HCT116 (cell line): Measurements from ENCODE around the gene TNFRSF18. TPM values are rescaled to one million over a fixed set of nuclear protein-coding genes. Genes with fewer than 3 reads are reported as not detected.

Experiments
- ATAC-seq: fragments of 200-7000 bp; cut with Tn5 transposase; 2 replicates; pipeline ENCODE4 v1.9.1; 2020; ENCODE audit warnings: mild to moderate bottlenecking, moderate library complexity
- BruUV-seq: library from RNA; stranded (reverse); fragments of 400-500 nt; replicated peaks from 2 replicates; lab custom pipeline; 2021; lab: Mats Ljungman, UMichigan
- CTCF ChIA-PET: fragments of 300-600 bp; sonication (Branson Sonifier 250); formaldehyde crosslinking; loops from one replicate; lab custom pipeline; 2021; ENCODE audit warnings: antibody characterized with exemption; lab: Charles Lee
- POLR2A ChIA-PET: fragments of 300-600, 350-600 bp; sonication (Branson Sonifier 250); formaldehyde crosslinking; loops from one replicate; lab custom pipeline; 2021; ENCODE audit warnings: antibody characterized with exemption; lab: Charles Lee
- RAD21 ChIA-PET, 2 experiments: fragments of 300-600 bp; sonication (Branson Sonifier 250); formaldehyde crosslinking; loops; one replicate each; lab custom pipeline; 2023; ENCODE audit warnings: low total read pairs in 2 of 2; ENCODE audit not compliant: uncharacterized antibody in 2 of 2, unreplicated experiment in 2 of 2, low non-redundant PET in 1 of 2; lab: Charles Lee
- DNase-seq: peaks from one replicate; pipeline ENCODE4 v3.0.0-alpha.2; 2010; ENCODE audit warnings: low read depth, low spot score
- H2AFZ ChIP-seq: fragments of 200-600 bp; shearing (Covaris generic), sonication (generic); 2 replicates; pipeline ENCODE4 v1.6.1; 2017; ENCODE audit warnings: low read depth, mixed run types, mixed read lengths, antibody characterized with exemption, low read length; ENCODE audit not compliant: poor library complexity, severe bottlenecking
- H3K27ac ChIP-seq: 2 replicates; pipeline ENCODE4 v1.5.1; 2012; ENCODE audit warnings: low read depth, low read length
- H3K27me3 ChIP-seq: fragments of 200-600 bp; sonication (generic); 2 replicates; pipeline ENCODE4 v1.6.1; 2016; ENCODE audit warnings: mixed run types, low read length, mixed read lengths; ENCODE audit not compliant: insufficient read depth
- H3K36me3 ChIP-seq, 2 experiments: fragments of 200-500 bp in 1 of 2; fragments of 200-600 bp in 1 of 2; sonication (Bioruptor generic) in 1 of 2; sonication (generic) in 1 of 2; 2 replicates each; pipeline versions ENCODE4 v1.5.1 to v1.6.1; 2014 to 2016; ENCODE audit warnings: low read length in 2 of 2, inconsistent platforms in 1 of 2, mixed read lengths in 1 of 2, mixed run types in 1 of 2; ENCODE audit not compliant: insufficient read depth in 2 of 2, control insufficient read depth in 1 of 2
- H3K4me1 ChIP-seq, 2 experiments: fragments of 200-600 bp in 1 of 2; sonication (generic) in 1 of 2; 2 replicates each; pipeline versions ENCODE4 v1.5.1 to v1.6.1; 2012 to 2017; ENCODE audit warnings: low read length in 2 of 2, inconsistent platforms in 1 of 2, mild to moderate bottlenecking in 1 of 2, mixed read lengths in 1 of 2, mixed run types in 1 of 2, moderate library complexity in 1 of 2; ENCODE audit not compliant: insufficient read depth in 2 of 2, control insufficient read depth in 1 of 2
- H3K4me2 ChIP-seq: fragments of 200-600 bp; sonication (generic); 2 replicates; pipeline ENCODE4 v1.6.1; 2017; ENCODE audit warnings: mixed run types, low read length, mixed read lengths
- H3K4me3 ChIP-seq, 2 experiments: fragments of 200-600 bp in 1 of 2; sonication (generic) in 1 of 2; replicated peaks in 1 of 2; 2 replicates each; pipeline ENCODE4 v1.5.1; 2011 to 2016; ENCODE audit warnings: low read length in 2 of 2, control low read depth in 1 of 2, low read depth in 1 of 2, mild to moderate bottlenecking in 1 of 2, mixed read lengths in 1 of 2, mixed run types in 1 of 2
- H3K79me2 ChIP-seq: fragments of 200-600 bp; sonication (generic); 2 replicates; pipeline ENCODE4 v1.6.1; 2017; ENCODE audit warnings: mild to moderate bottlenecking, mixed run types, low read length, moderate library complexity, mixed read lengths; ENCODE audit not compliant: insufficient read depth
- H3K9ac ChIP-seq: fragments of 200-600 bp; sonication (generic); 2 replicates; pipeline ENCODE4 v1.6.1; 2016; ENCODE audit warnings: low read length, mixed read lengths
- H3K9me2 ChIP-seq: fragments of 200-600 bp; sonication (generic), shearing (Covaris generic); 2 replicates; pipeline ENCODE4 v1.6.1; 2017; ENCODE audit warnings: mixed run types, mild to moderate bottlenecking, moderate library complexity; ENCODE audit not compliant: insufficient read depth
- H3K9me3 ChIP-seq, 2 experiments: fragments of 200-500 bp in 1 of 2; fragments of 200-600 bp in 1 of 2; sonication (Bioruptor generic) in 1 of 2; sonication (generic) in 1 of 2; 2 replicates each; pipeline ENCODE4 v1.6.1; 2014 to 2017; ENCODE audit warnings: low read length in 2 of 2, mixed read lengths in 2 of 2, inconsistent platforms in 1 of 2, low read depth in 1 of 2, mild to moderate bottlenecking in 1 of 2, mixed run types in 1 of 2, moderate library complexity in 1 of 2; ENCODE audit not compliant: control insufficient read depth in 1 of 2, insufficient read depth in 1 of 2
- H4K20me1 ChIP-seq: fragments of 200-600 bp; sonication (generic), shearing (Covaris generic); 2 replicates; pipeline ENCODE4 v1.6.1; 2017; ENCODE audit warnings: mixed run types, mild to moderate bottlenecking, moderate library complexity; ENCODE audit not compliant: insufficient read depth
- ATF3 ChIP-seq: IDR thresholded peaks from 2 replicates; pipeline ENCODE4 v1.6.1; 2012
- CEBPB ChIP-seq: IDR thresholded peaks from 2 replicates; pipeline ENCODE4 v1.6.1; 2012; ENCODE audit warnings: low read depth
- CTCF ChIP-seq, 3 experiments: fragments of 200-600 bp in 1 of 3; sonication (generic) in 1 of 3; IDR thresholded peaks in 2 of 3; conservative IDR thresholded peaks in 1 of 3; 2 replicates each; pipeline ENCODE4 v1.5.1; 2012 to 2017; ENCODE audit warnings: low read depth in 2 of 3, low read length in 2 of 3, antibody characterized with exemption in 1 of 3, borderline replicate concordance in 1 of 3, control low read depth in 1 of 3, mild to moderate bottlenecking in 1 of 3, mixed read lengths in 1 of 3, mixed run types in 1 of 3, moderate library complexity in 1 of 3; ENCODE audit not compliant: insufficient read depth in 1 of 3
- EGR1 ChIP-seq: IDR thresholded peaks from 2 replicates; pipeline ENCODE4 v1.6.1; 2012; ENCODE audit warnings: low read depth
- ELF1 ChIP-seq: IDR thresholded peaks from 2 replicates; pipeline ENCODE4 v1.6.1; 2012; ENCODE audit warnings: low read depth, borderline replicate concordance
- EZH2phosphoT487 ChIP-seq: fragments of 200-600 bp; IDR thresholded peaks from 2 replicates; pipeline ENCODE4 v1.6.1; 2018; ENCODE audit warnings: antibody characterized with exemption, borderline replicate concordance
- JUND ChIP-seq: IDR thresholded peaks from 2 replicates; pipeline ENCODE4 v1.6.1; 2012
- POLR2A ChIP-seq: IDR thresholded peaks from 2 replicates; pipeline ENCODE4 v1.7.0; 2011; ENCODE audit warnings: borderline replicate concordance; ENCODE audit not compliant: insufficient read depth, insufficient read length; ENCODE audit errors: extremely low read depth
- RAD21 ChIP-seq: IDR thresholded peaks from 2 replicates; pipeline ENCODE4 v1.6.1; 2012; ENCODE audit warnings: low read depth, mild to moderate bottlenecking
- SP1 ChIP-seq: IDR thresholded peaks from 2 replicates; pipeline ENCODE4 v1.6.1; 2012; ENCODE audit warnings: low read depth
- SRF ChIP-seq: IDR thresholded peaks from 2 replicates; pipeline ENCODE4 v1.6.1; 2012; ENCODE audit warnings: low read depth
- TCF7L2 ChIP-seq: IDR thresholded peaks from 2 replicates; pipeline ENCODE4 v1.7.0; 2011; ENCODE audit warnings: borderline replicate concordance, inconsistent platforms; ENCODE audit not compliant: insufficient read depth, insufficient read length; ENCODE audit errors: extremely low read depth
- ZBTB33 ChIP-seq: IDR thresholded peaks from 2 replicates; pipeline ENCODE4 v1.6.1; 2011; ENCODE audit warnings: mild to moderate bottlenecking, low read length, moderate library complexity; ENCODE audit not compliant: insufficient replicate concordance; ENCODE audit errors: extremely low read depth
- ZFX ChIP-seq: fragments of 450-650 bp; IDR thresholded peaks from 2 replicates; pipeline ENCODE4 v1.6.1; 2017
- intact Hi-C: fragments of 100-400 bp; cut with micrococcal nuclease; formaldehyde crosslinking; loops from 2 replicates; pipeline ENCODE4 v1.10.0; 2022
- total RNA-seq: library from RNA; stranded (reverse); gene quantifications from one replicate; pipeline ENCODE4 v1.2.1, GENCODE V29; 2021; ENCODE audit not compliant: unreplicated experiment

The TNFRSF18 gene
- total RNA-seq, 1 experiment from 2014 or later, result 56.2 TPM

GRCh38 chr1:1198423-1199140, 7.8 kb downstream of the TNFRSF18 start:
- Histone ChIP-seq H3K79me2 (no peaks in the 10 kb centered on the region), H3K4me2 (no peak overlapping the region)
- TF ChIP-seq SP1, result no peak
- TF ChIP-seq, all 23 proteins: peak for 0
- Histone ChIP-seq H3K27ac (no peak overlapping the region), H3K4me3 (no peak overlapping the region), H3K4me1 (peaks cover 0 to 5% of the 10 kb centered on the region in 2 experiments; a peak in 1 of 4 replicates), H3K9me3 (no peaks in the 10 kb centered on the region), H4K20me1 (no peaks in the 10 kb centered on the region), H3K9me2 (no peaks in the 10 kb centered on the region), H3K9ac (no peak overlapping the region), H2AFZ (no peak overlapping the region), H3K36me3 (no peaks in the 10 kb centered on the region), H3K27me3 (no peaks in the 10 kb centered on the region)
- ATAC-seq, result no peak
- intact Hi-C loops, result no loop called here
- ChIA-PET CTCF (no interaction called here), RAD21 (no interaction called here), POLR2A (no interaction called here)
- no peak for DNase-seq
- no TSS peak for BruUV-seq

GRCh38 chr1:1197551-1198422, 8.6 kb downstream of the TNFRSF18 start:
- no peaks in the 10 kb centered on the region for H3K36me3 ChIP-seq
- DNase-seq, result no peak
- ATAC-seq, result no peak
- no TSS peak for BruUV-seq
- no peak overlapping the region for H3K4me3 ChIP-seq
- intact Hi-C loops, result no loop called here
- no peaks in the 10 kb centered on the region for H3K9me2 ChIP-seq
- no peak overlapping the region for H3K9ac ChIP-seq
- ChIA-PET CTCF (no interaction called here), POLR2A (no interaction called here), RAD21 (no interaction called here)
- no peaks in the 10 kb centered on the region for H3K27me3 ChIP-seq
- no peak overlapping the region for H3K4me2 ChIP-seq
- H3K27ac ChIP-seq, result no peak overlapping the region
- no peak overlapping the region for H2AFZ ChIP-seq
- no peaks in the 10 kb centered on the region for H3K9me3 ChIP-seq
- no peaks in the 10 kb centered on the region for H4K20me1 ChIP-seq
- H3K79me2 ChIP-seq, result no peaks in the 10 kb centered on the region
- peaks cover 0 to 5% of the 10 kb centered on the region in 2 experiments; a peak in 1 of 4 replicates for H3K4me1 ChIP-seq
- TF ChIP-seq ZBTB33 (no peak), ATF3 (no peak), ZFX (no peak), TCF7L2 (no peak), CEBPB (no peak), CTCF (IDR thresholded peaks at IDR 0.05 in 2 of 3, conservative IDR thresholded peaks at IDR 0.05 in 1 of 3; ENCODE audit: borderline replicate concordance in 1 of 3, insufficient read depth in 1 of 3, low read depth in 2 of 3, low read length in 2 of 3) (no peak), EZH2phosphoT487 (no peak), SRF (no peak), RAD21 (no peak), ELF1 (no peak), JUND (no peak), EGR1 (no peak), POLR2A (no peak)
